ENCODE results near the gene VGLL4.

DNA sequence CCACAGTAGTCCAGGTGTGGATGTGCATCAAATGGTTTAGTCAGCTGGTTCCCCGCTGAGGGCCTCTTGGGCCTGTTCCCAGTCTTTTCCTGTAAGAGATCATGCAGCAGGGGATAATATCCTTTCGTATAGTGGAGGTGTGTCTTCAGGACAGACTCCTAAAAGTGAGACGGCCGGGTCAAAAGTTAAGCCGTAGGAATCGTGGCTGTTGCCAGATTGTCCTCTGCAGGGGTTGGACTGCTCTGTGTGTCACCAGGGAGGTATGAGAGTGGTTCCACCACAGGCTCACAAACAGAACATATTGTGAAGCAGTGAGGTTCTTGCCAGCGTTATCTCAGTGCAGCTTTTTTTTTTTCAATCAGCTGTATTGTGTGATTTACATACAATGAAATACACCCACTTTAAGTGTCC is 95.0 kb downstream of the VGLL4 start:
- TF ChIP-seq YY1 (IDR thresholded peaks at IDR 0.05; ENCODE audit: insufficient read depth, insufficient read length): no peak
- TF ChIP-seq ZNF274 (IDR thresholded peaks at IDR 0.05; ENCODE audit: low read depth, low read length): no peak
